Measurements from ENCODE around the gene BCR. TPM values are rescaled to one million over a fixed set of nuclear protein-coding genes. Genes with fewer than 3 reads are reported as not detected.

BCR gene
- total and polyA plus RNA-seq, 12 donors, result 18.7 to 64.3 (median 42.4) TPM

- intact Hi-C loops (cut with DNase I), result no loop called here
- peak overlapping the region in 2 of 5 donors; percentile 77 to 91 for H3K27ac ChIP-seq
- 80 to 94% (median 84%) methylated on average over 2 to 8 of the region's 8 CpGs for WGBS, 4 donors
Observed at GRCh38 chr22:23255506-23256170, 75.3 kb downstream of the BCR start.

GRCh38 chr22:23256171-23256932, 76.0 kb downstream of the BCR start:
- TF ChIP-seq CTCF (IDR thresholded peaks at IDR 0.05) (no peak), POLR2A (IDR thresholded peaks at IDR 0.05) (no peak)
- intact Hi-C loops (cut with DNase I), result no loop called here
- no peak for DNase-seq
- 94 to 100% (median 96%) methylated on average over 5 to 10 of the region's 10 CpGs for WGBS, 4 donors
- H3K9me3 ChIP-seq (replicated peaks in 1 of 3), result no peaks in the 10 kb centered on the region
- peak overlapping the region in 3 of 5 donors; percentile 47 to 91 (median 77) for H3K27ac ChIP-seq
- H3K27me3 ChIP-seq, result no peaks in the 10 kb centered on the region
- peaks cover 0 to 17% of the 10 kb centered on the region in 2 donors for H3K36me3 ChIP-seq (replicated peaks in 1 of 2)
- no peak overlapping the region for H3K4me3 ChIP-seq
- H3K4me1 ChIP-seq (replicated peaks in 1 of 2), result peaks cover 21 to 28% of the 10 kb centered on the region in 2 donors

More at GRCh38 chr22:23255506-23256170, 75.3 kb downstream of the BCR start:
- peaks cover 0 to 15% of the 10 kb centered on the region in 2 donors for H3K36me3 ChIP-seq (replicated peaks in 1 of 2)
- no peaks in the 10 kb centered on the region for H3K27me3 ChIP-seq
- DNase-seq, result no peak
- TF ChIP-seq CTCF (IDR thresholded peaks at IDR 0.05) (no peak), POLR2A (IDR thresholded peaks at IDR 0.05) (no peak)
- H3K4me1 ChIP-seq (replicated peaks in 1 of 2), result peaks cover 22 to 30% of the 10 kb centered on the region in 2 donors
- H3K9me3 ChIP-seq (replicated peaks in 1 of 3), result no peaks in the 10 kb centered on the region
- no peak overlapping the region for H3K4me3 ChIP-seq

- intact Hi-C loops (cut with DNase I), result no loop called here
- no peak overlapping the region for H3K4me3 ChIP-seq
Observed at GRCh38 chr22:23256986-23257888, 76.9 kb downstream of the BCR start.

More at GRCh38 chr22:23256986-23257888, 76.9 kb downstream of the BCR start:
- Histone ChIP-seq H3K36me3 (replicated peaks in 1 of 2) (peaks cover 0 to 26% of the 10 kb centered on the region in 2 donors), H3K27me3 (no peaks in the 10 kb centered on the region), H3K4me1 (replicated peaks in 1 of 2) (peaks cover 14 to 20% of the 10 kb centered on the region in 2 donors), H3K9me3 (replicated peaks in 1 of 3) (no peaks in the 10 kb centered on the region), H3K27ac (peak overlapping the region in 4 of 5 donors; percentile 25 to 91 (median 62))
- TF ChIP-seq CTCF (IDR thresholded peaks at IDR 0.05), result no peak
- no peak for TF ChIP-seq POLR2A (IDR thresholded peaks at IDR 0.05)
- peak in 6 of 7 donors; percentile 64 to 80 (median 72) for DNase-seq
- WGBS, 4 donors, result 56 to 60% (median 58%) methylated on average over 17 to 19 of the region's 19 CpGs
